ENCODE measurements around the gene C6orf52. TPM values are rescaled to one million over a fixed set of nuclear protein-coding genes. Genes with fewer than 3 reads are reported as not detected.
A peak's percentile ranks its signal among the peaks of the same experiment; 100 is the strongest.
"Not testable (repeated sequence)": the region's sequence is repeated elsewhere in the genome, so short reads cannot be mapped to it uniquely, and the experiment has no call there.

Gene C6orf52
- total and polyA plus RNA-seq, 7 experiments from 2014 or later = 1.1 to 1.9 (median 1.2) TPM; not detected in 3

DNA sequence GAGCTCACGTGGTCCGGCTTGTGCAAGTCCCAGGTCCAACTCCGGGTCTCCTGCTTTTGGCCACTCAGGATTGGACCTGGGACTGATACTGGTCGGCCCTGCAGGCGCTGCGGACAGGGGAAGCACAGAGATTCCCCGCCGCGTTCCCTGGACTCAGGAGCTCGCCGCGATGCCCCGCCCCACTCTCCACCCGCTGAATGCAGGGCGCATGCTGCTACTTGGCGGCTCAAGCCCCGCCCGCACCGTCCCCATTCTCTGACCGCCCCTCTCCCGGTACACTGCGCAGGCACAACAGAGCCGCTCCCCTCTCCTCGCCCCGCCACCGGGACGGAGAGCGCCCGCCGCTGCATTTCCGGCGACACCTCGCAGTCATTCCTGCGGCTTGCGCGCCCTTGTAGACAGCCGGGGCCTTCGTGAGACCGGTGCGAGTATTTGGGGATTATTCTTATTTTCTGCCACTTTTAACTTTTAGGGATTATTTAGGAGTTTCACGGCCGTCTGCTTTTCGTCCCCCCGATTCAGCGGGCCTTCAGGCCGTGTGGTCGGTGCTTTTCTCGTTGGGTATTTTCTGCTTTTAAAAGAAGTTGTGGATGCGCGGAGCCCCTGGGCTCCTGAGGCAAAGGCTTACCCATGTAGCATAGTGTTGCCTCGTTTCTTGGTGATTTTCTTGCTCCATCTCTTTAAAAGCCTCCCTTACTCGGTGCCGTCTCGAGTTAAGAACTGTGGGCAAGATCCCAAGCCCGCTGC, 28.6 kb upstream of the C6orf52 start, which contains the start of gene TMEM14C:
TSS of gene TMEM14C (plus strand) at position 251 of the 747 bp plus-strand sequence. CDS start 1,544 bp downstream, outside the sequence.
- H3K4me3 ChIP-seq (ENCODE audit: low read length) = peak within 1 kb of the TSS; percentile 82
- CTCF ChIA-PET = interaction anchor here (0.8 kb wide), 1 partner anchor 37 kb away, joined by 3 read pairs; no protein-coding TSS in a partner anchor
- no peaks in the 10 kb centered on the region for H3K27me3 ChIP-seq (ENCODE audit: control insufficient read depth in 2 of 2, insufficient read depth in 2 of 2, low read length in 2 of 2)
- Mint-ChIP-seq H3K27me3 (no peaks in the 10 kb centered on the region), H3K9me3 (peaks cover 0 to 11% (median 0%) of the 10 kb centered on the region in 11 donors), H3K4me3 (peak within 1 kb of the TSS; percentile 91 to 98 (median 96)), H3K27ac (peak within 1 kb of the TSS; percentile 89 to 97 (median 94)), H3K36me3 (peaks cover 3 to 22% (median 8%) of the 10 kb centered on the region in 5 donors), H3K4me1 (peaks cover 27 to 62% (median 53%) of the 10 kb centered on the region in 7 donors)
- peak within 1 kb of the TSS; percentile 76 for H3K27ac ChIP-seq (ENCODE audit: low read depth, low read length)
- peaks cover 0 to 11% (median 0%) of the 10 kb centered on the region in 3 experiments for H3K36me3 ChIP-seq (ENCODE audit: control insufficient read depth in 2 of 3, insufficient read depth in 3 of 3, low read length in 3 of 3)
- peaks cover 14 to 15% of the 10 kb centered on the region in 2 donors for H3K4me1 ChIP-seq (ENCODE audit: control insufficient read depth in 2 of 2, insufficient read depth in 2 of 2, low read length in 2 of 2)
- peak; percentile 48 to 93 (median 61) for DNase-seq
- intact Hi-C loops (cut with micrococcal nuclease) = loop anchor here (1.0 to 10.0 kb wide), 10 partner anchors 24 to 371 kb away; partner anchors contain the start of genes TMEM14B (in 2 of the 2), C6orf52 (in 1 of the 2), MAK (in 1 of the 2) and PAK1IP1 (in 1 of the 2)
- peak; percentile 86 for ATAC-seq
- H3K9me3 ChIP-seq (ENCODE audit: control insufficient read depth in 2 of 3, low read length in 3 of 3) = peaks cover 0 to 3% (median 0%) of the 10 kb centered on the region in 3 experiments
- POLR2A ChIA-PET = interaction anchor here (0.8 to 6.4 kb wide), 4 partner anchors 9 to 28 kb away, joined by 3 to 72 read pairs (median 24); partner anchors contain the start of genes C6orf52, PAK1IP1 and TMEM14B

- Mint-ChIP-seq H3K27ac (peak overlapping the region; percentile 89 to 97 (median 94)), H3K4me1 (peaks cover 24 to 59% (median 53%) of the 10 kb centered on the region in 7 donors), H3K36me3 (peaks cover 0 to 21% (median 5%) of the 10 kb centered on the region in 5 donors), H3K27me3 (no peaks in the 10 kb centered on the region), H3K4me3 (peak overlapping the region; percentile 91 to 98 (median 96)), H3K9me3 (peaks cover 0 to 11% (median 0%) of the 10 kb centered on the region in 11 donors)
- POLR2A ChIA-PET = interaction anchor here (0.8 to 6.4 kb wide), 4 partner anchors 10 to 27 kb away, joined by 3 to 72 read pairs (median 24); partner anchors contain the start of genes C6orf52, PAK1IP1 and TMEM14B
- intact Hi-C loops (cut with micrococcal nuclease) = loop anchor here (1.0 to 10.0 kb wide), 3 partner anchors 68 to 318 kb away; no protein-coding TSS in a partner anchor
- H3K36me3 ChIP-seq (ENCODE audit: control insufficient read depth in 2 of 3, insufficient read depth in 3 of 3, low read length in 3 of 3) = peaks cover 0 to 9% (median 0%) of the 10 kb centered on the region in 3 experiments
- H3K27ac ChIP-seq (ENCODE audit: low read depth, low read length) = peak overlapping the region; percentile 76
- H3K4me3 ChIP-seq (ENCODE audit: low read length) = peak overlapping the region; percentile 82
- H3K9me3 ChIP-seq (ENCODE audit: control insufficient read depth in 2 of 3, low read length in 3 of 3) = peaks cover 0 to 3% (median 0%) of the 10 kb centered on the region in 3 experiments
- ATAC-seq (no peak), DNase-seq (peak in 2 of 9 donors; percentile 3 to 15)
- no peaks in the 10 kb centered on the region for H3K27me3 ChIP-seq (ENCODE audit: control insufficient read depth in 2 of 2, insufficient read depth in 2 of 2, low read length in 2 of 2)
- CTCF ChIA-PET = interaction anchor here (0.8 kb wide), 1 partner anchor 37 kb away, joined by 3 read pairs; no protein-coding TSS in a partner anchor
- peaks cover 14 to 15% of the 10 kb centered on the region in 2 donors for H3K4me1 ChIP-seq (ENCODE audit: control insufficient read depth in 2 of 2, insufficient read depth in 2 of 2, low read length in 2 of 2)
These were observed 28.1 kb upstream of the C6orf52 start for GRCh38 chr6:10722570-10722819.

GRCh38 chr6:10721850-10722569, 27.6 kb upstream of the C6orf52 start:
- CTCF ChIA-PET = no interaction called here
- H3K27me3 Mint-ChIP-seq = no peaks in the 10 kb centered on the region

DNA sequence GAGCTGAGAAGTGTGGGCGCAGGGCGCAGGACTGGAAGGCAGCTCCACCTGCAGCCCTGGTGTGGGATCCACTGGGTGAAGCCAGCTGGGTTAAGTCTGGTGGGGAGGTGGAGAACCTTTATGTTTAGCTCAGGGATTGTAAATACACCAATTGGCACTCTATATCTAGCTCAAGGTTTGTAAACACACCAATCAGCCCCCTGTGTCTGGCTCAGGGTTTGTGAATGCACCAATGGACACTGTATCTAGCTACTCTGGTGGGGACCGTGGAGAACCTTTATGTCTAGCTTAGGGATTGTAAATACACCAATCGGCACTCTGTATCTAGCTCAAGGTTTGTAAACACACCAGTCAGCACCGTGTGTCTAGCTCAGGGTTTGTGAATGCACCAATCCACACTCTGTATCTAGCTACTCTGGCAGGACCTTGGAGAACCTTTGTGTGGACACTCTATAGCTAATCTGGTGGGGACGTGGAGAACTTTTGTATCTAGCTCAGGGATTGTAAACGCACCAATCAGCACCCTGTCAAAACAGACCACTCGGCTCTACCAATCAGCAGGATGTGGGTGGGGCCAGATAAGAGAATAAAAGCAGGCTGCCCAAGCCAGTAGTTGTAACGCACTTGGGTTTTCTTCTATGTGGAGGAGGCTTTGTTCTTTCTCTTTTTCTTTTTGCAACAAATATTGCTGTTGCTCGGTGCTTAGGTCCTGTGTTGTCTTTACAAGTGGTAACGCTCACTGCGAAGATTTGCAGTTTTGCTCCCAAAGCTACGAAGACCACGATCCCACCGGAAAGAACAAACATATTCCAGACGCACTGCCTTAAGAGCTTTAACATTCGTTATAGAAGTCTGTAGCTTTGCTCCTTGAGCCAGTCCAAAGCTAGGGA, 26.8 kb upstream of the C6orf52 start:
- H3K36me3 ChIP-seq (ENCODE audit: control insufficient read depth in 2 of 3, insufficient read depth in 3 of 3, low read length in 3 of 3); H3K27me3 Mint-ChIP-seq; H3K27me3 ChIP-seq (ENCODE audit: control insufficient read depth in 2 of 2, insufficient read depth in 2 of 2, low read length in 2 of 2); ATAC-seq; H3K9me3 ChIP-seq (ENCODE audit: control insufficient read depth in 2 of 3, low read length in 3 of 3): not testable (repeated sequence)
- Histone ChIP-seq H3K27ac (ENCODE audit: low read depth, low read length) (peak overlapping the region; percentile 73), H3K4me3 (ENCODE audit: low read length) (peak overlapping the region; percentile 61), H3K4me1 (ENCODE audit: control insufficient read depth in 2 of 2, insufficient read depth in 2 of 2, low read length in 2 of 2) (peaks cover 11 to 14% of the 10 kb centered on the region in 2 donors)
- peaks cover 23 to 65% (median 49%) of the 10 kb centered on the region in 7 donors for H3K4me1 Mint-ChIP-seq
- peaks cover 0 to 11% (median 0%) of the 10 kb centered on the region in 11 donors for H3K9me3 Mint-ChIP-seq
- peak overlapping the region; percentile 91 to 98 (median 96) for H3K4me3 Mint-ChIP-seq
- peaks cover 0 to 22% (median 0%) of the 10 kb centered on the region in 5 donors for H3K36me3 Mint-ChIP-seq
- intact Hi-C loops (cut with micrococcal nuclease) = loop anchor here in 1 of 2 donors (10.0 kb wide), 1 partner anchor 316 kb away; no protein-coding TSS in a partner anchor
- ChIA-PET POLR2A (interaction anchor here (0.6 to 6.4 kb wide), 11 partner anchors 10 to 193 kb away, joined by 3 to 72 read pairs (median 4); partner anchors contain the start of genes C6orf52, PAK1IP1 and TMEM14B), CTCF (interaction anchor here (0.6 kb wide), 1 partner anchor 11 kb away, joined by 3 read pairs; no protein-coding TSS in a partner anchor)
- H3K27ac Mint-ChIP-seq = peak overlapping the region; percentile 89 to 97 (median 94)
- peak in 4 of 9 donors; percentile 31 to 40 (median 38) for DNase-seq

More at GRCh38 chr6:10721850-10722569, 27.6 kb upstream of the C6orf52 start:
- H3K9me3 Mint-ChIP-seq = peaks cover 0 to 11% (median 0%) of the 10 kb centered on the region in 11 donors
- H3K27ac Mint-ChIP-seq = peak overlapping the region; percentile 89 to 97 (median 94)
- H3K36me3 ChIP-seq (ENCODE audit: control insufficient read depth in 2 of 3, insufficient read depth in 3 of 3, low read length in 3 of 3) = peaks cover 0 to 9% (median 0%) of the 10 kb centered on the region in 3 experiments
- POLR2A ChIA-PET = interaction anchor here (0.7 to 6.4 kb wide), 8 partner anchors 10 to 193 kb away, joined by 3 to 72 read pairs (median 4); partner anchors contain the start of genes C6orf52, PAK1IP1 and TMEM14B
- ATAC-seq (no peak), DNase-seq (peak in 1 of 9 donors; percentile 8)
- H3K4me3 Mint-ChIP-seq = peak overlapping the region; percentile 91 to 98 (median 96)
- peaks cover 14 to 15% of the 10 kb centered on the region in 2 donors for H3K4me1 ChIP-seq (ENCODE audit: control insufficient read depth in 2 of 2, insufficient read depth in 2 of 2, low read length in 2 of 2)
- intact Hi-C loops (cut with micrococcal nuclease) = loop anchor here (1.0 to 10.0 kb wide), 3 partner anchors 67 to 318 kb away; no protein-coding TSS in a partner anchor
- peaks cover 0 to 20% (median 4%) of the 10 kb centered on the region in 5 donors for H3K36me3 Mint-ChIP-seq
- peak overlapping the region; percentile 82 for H3K4me3 ChIP-seq (ENCODE audit: low read length)
- peaks cover 24 to 61% (median 50%) of the 10 kb centered on the region in 7 donors for H3K4me1 Mint-ChIP-seq
- H3K9me3 ChIP-seq (ENCODE audit: control insufficient read depth in 2 of 3, low read length in 3 of 3) = peaks cover 0 to 3% (median 0%) of the 10 kb centered on the region in 3 experiments
- H3K27ac ChIP-seq (ENCODE audit: low read depth, low read length) = peak overlapping the region; percentile 76
- H3K27me3 ChIP-seq (ENCODE audit: control insufficient read depth in 2 of 2, insufficient read depth in 2 of 2, low read length in 2 of 2) = no peaks in the 10 kb centered on the region

DNA sequence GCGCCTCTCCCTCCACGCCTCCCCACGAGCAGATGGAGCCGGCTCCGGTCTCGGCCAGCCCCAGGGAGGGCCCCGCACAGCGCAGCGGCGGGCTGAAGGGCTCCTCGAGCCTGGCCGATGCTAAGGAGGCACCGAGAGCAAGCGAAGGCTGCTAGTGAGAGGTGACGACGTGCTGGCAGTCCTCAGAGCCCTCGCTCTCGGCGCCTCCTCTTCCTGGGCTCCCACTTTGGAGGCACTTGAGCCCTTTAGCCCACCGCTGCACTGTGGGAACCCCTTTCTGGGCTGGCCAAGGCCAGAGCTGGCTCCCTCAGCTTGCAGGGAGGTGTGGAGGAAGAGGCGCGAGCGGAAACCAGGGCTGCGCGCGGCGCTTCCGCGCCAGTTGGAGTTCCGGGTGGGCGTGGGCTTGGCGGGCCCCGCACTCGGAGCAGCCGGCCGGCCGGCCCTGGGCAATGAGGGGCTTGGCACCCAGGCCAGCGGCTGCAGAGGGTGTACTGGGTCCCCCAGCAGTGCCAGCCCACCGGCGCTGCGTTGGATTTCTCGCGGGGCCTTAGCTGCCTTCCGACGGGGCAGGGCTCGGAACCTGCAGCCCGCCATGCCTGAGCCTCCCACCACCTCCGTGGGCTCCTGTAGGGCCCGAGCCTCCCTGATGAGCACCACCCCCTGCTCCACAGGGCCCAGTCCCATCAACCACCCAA, 26.0 kb upstream of the C6orf52 start:
- ChIA-PET CTCF (interaction anchor here (0.6 to 1.1 kb wide), 2 partner anchors 8 to 10 kb away, joined by 3 read pairs; no protein-coding TSS in a partner anchor), POLR2A (interaction anchor here (0.6 to 6.4 kb wide), 8 partner anchors 10 to 191 kb away, joined by 3 to 72 read pairs (median 4); partner anchors contain the start of genes C6orf52, PAK1IP1 and TMEM14B)
- DNase-seq = peak; percentile 39 to 69 (median 64)
- H3K27ac ChIP-seq (ENCODE audit: low read depth, low read length) = peak overlapping the region; percentile 73
- peak overlapping the region; percentile 61 for H3K4me3 ChIP-seq (ENCODE audit: low read length)
- peaks cover 17 to 61% (median 45%) of the 10 kb centered on the region in 7 donors for H3K4me1 Mint-ChIP-seq
- H3K9me3 Mint-ChIP-seq = peaks cover 0 to 11% (median 0%) of the 10 kb centered on the region in 11 donors
- peaks cover 0 to 19% (median 0%) of the 10 kb centered on the region in 5 donors for H3K36me3 Mint-ChIP-seq
- H3K27ac Mint-ChIP-seq = peak overlapping the region in 8 of 9 donors; percentile 87 to 97 (median 94)
- ATAC-seq = peak; percentile 58
- H3K27me3 Mint-ChIP-seq = no peaks in the 10 kb centered on the region
- no peaks in the 10 kb centered on the region for H3K27me3 ChIP-seq (ENCODE audit: control insufficient read depth in 2 of 2, insufficient read depth in 2 of 2, low read length in 2 of 2)
- H3K4me1 ChIP-seq (ENCODE audit: control insufficient read depth in 2 of 2, insufficient read depth in 2 of 2, low read length in 2 of 2) = peaks cover 10 to 14% of the 10 kb centered on the region in 2 donors
- peaks cover 0 to 3% (median 0%) of the 10 kb centered on the region in 3 experiments for H3K9me3 ChIP-seq (ENCODE audit: control insufficient read depth in 2 of 3, low read length in 3 of 3)
- H3K4me3 Mint-ChIP-seq = peak overlapping the region; percentile 91 to 98 (median 96)
- intact Hi-C loops (cut with micrococcal nuclease) = loop anchor here in 1 of 2 donors (10.0 kb wide), 1 partner anchor 316 kb away; no protein-coding TSS in a partner anchor
- no peaks in the 10 kb centered on the region for H3K36me3 ChIP-seq (ENCODE audit: control insufficient read depth in 2 of 3, insufficient read depth in 3 of 3, low read length in 3 of 3)

All from naive thymus-derived CD4-positive, alpha-beta T cell (primary cell).